Medulla oblongata (tissue), 1 donor: ENCODE measurements around the gene ACOX3.
"Not testable (repeated sequence)": the region's sequence is repeated elsewhere in the genome, so short reads cannot be mapped to it uniquely, and the experiment has no call there.

Experiments
- DNase-seq: peaks from one replicate; pipeline ENCODE4 v3.0.0-alpha.2; 2015; ENCODE audit errors: extremely low spot score

The ACOX3 gene

DNA sequence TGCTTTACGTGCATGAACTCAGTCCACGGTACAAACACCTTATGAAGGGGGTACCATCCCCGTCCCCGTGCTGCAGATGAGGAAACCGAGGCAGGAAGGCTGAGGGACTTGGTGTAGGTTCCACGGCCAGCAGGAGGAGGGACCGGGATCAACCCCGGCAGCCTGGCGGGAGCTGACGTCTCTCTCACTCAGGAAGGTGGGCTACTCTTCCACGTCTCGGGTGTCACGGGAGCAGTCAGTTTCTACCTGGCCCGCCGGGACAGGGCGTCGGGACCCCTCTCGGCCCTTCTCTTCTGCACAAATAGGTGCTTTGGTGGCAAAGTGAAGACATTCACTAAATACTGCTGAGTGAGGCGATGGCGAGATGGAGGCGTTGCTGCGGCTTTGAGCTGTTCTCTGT lies 53.3 kb downstream of the ACOX3 start:
- no peak for DNase-seq

DNA sequence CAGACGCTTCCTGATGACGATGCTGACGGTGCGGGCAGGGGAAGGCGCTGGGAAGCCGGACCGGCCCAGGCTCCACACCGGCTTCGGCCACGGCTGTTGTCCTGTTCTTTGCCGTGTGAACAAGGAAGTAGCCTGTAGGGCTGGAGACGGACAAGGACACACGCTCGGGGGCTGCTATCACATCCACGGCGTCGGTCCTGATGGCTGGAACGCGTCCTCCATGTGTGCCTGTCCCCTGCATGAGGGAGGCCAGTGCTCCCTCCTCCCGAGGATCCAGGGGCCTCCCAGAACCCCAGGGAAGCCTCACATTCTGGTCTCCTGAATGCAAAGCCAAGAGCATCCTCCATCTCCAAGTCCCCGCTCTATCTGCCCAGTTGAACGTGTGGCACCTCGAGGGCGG lies 53.8 kb downstream of the ACOX3 start:
- no peak for DNase-seq

DNA sequence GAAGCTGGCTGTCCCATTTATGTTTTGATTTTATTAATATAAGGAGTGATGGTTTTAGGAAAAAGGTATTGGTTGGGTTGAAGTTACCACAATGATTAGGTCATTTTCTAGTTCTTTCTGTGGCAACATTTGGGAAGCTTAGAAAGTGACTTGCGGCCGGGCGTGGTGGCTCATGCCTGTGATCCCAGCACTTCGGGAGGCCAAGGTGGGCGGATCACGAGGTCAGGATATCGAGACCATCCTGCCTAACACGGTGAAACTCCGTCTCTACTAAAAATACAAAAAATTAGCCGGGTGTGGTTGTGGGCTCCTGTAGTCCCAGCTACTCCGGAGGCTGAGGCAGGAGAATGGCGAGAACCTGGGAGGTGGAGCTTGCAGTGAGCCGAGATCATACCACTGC lies 54.4 kb downstream of the ACOX3 start:
- DNase-seq, result not testable (repeated sequence)

DNA sequence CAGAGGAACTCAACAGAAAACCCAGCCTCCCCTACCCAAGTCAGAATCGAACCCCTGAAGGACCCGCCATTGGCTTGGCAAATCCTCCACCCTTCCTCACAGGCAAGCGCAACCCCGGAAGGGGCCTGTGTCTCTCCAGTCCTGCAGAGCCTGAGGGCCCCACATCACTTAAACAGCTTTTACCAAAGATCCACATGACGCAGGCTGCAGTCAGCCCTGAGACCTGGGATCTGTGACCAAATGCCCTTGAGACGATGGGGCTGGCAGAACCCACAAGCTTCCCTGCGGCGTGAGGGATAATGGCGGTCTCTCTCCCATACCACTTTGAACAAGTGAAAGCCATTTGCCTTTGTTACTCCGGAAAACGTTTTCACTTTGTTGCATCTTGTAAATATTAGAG lies 54.9 kb downstream of the ACOX3 start:
- no peak for DNase-seq

DNA sequence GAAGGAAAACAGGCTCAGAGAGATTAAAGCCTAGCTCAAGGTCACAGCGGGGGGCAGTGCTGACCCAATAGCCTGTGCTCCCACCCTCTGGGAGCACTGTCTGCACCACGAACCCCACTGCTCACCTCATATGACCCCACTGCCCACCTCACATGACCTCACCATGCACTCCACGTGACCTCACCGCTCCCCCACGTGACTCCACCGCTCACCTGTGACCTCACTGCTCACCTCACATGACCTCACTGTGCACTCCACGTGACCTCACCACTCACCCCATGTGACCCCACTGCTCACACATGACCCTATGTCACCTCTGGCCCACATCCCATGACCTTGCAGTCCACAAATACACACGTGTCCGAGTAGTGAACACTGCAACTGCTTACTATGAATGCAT lies 55.4 kb downstream of the ACOX3 start:
- no peak for DNase-seq

DNA sequence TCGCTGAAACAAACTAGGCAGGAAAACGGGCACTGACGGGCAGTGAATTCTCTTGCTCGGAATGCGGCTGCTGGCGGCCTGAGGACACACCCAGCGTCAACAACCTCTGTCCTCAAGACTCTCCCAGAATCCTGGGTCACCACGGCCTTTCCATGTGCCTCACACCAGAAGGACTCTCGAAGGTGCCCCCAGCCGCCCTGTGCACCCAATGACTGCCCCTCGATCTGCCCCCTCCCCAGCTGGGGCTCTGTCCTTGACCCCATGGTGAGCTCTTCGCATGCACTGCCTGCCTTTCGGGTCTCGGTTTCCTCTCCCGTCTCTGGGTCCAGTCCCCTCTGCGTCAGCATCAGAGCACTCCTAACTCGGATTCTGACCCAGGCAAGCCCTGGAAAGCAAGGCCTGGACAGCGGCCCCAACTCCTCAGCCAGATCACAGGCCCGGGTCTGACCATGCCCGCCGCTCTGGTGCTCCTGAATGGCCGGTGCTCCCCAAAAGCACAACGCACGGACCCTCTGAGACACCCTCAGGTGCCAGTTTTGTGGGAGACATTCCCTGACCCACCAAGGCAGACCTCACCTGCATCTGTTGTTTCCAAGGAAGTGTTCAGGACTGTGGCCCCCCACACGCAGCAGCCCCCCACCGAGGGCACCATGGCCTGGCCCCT lies 56.0 kb downstream of the ACOX3 start:
- DNase-seq, result no peak

DNA sequence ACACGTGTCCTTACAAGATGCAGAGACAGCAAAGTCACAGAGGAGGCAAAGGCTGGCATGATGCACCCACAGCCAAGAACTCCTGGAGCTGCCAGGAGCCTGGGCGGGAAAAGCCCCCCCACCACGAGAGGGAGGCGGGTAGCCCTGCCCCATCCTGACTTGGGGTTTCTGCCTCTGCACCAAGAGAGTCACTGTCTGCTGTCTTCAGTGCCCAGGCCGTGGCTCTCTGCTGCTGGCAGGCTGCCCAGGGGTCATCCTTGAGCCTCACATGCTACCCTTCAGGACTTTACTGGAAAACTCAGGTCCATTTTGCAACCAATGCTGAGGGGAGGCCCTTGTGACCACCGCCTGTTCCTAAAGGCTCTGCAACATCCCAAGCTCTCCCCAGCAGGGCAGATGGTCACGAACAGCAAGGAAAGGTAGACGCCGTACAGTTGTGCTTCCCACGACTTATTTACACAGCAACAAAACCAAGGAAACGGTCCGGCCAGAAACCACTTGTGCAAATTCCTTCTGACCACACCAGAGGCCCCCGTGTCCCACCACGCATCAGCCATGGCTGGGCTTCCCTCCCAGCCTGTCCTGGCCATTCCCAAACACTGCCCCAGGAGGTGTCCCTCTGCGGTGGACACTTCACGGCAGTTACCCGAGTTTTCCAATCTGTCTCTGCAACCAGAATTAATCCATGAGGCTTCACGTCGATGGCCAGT lies 56.9 kb downstream of the ACOX3 start:
- DNase-seq, result no peak

DNA sequence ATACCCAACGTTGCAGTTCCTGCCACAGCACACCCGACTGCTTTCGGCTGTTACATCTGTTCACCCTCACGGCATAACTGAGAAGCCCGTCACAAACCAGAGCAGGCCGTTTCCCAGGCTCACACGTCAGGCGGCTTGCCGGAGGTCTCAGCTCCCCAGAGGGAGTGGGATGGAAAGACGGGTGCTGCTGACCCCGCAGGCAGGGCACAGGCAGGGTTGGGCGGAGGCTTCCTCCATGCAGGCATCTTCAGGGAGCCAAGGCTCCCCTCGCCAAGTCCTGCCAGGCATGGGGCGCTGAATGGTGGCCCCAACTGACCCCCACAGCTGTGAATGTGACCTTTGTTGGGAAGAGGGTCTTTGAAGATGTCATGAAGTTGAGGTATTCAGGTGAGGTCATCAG lies 57.5 kb downstream of the ACOX3 start:
- no peak for DNase-seq

DNA sequence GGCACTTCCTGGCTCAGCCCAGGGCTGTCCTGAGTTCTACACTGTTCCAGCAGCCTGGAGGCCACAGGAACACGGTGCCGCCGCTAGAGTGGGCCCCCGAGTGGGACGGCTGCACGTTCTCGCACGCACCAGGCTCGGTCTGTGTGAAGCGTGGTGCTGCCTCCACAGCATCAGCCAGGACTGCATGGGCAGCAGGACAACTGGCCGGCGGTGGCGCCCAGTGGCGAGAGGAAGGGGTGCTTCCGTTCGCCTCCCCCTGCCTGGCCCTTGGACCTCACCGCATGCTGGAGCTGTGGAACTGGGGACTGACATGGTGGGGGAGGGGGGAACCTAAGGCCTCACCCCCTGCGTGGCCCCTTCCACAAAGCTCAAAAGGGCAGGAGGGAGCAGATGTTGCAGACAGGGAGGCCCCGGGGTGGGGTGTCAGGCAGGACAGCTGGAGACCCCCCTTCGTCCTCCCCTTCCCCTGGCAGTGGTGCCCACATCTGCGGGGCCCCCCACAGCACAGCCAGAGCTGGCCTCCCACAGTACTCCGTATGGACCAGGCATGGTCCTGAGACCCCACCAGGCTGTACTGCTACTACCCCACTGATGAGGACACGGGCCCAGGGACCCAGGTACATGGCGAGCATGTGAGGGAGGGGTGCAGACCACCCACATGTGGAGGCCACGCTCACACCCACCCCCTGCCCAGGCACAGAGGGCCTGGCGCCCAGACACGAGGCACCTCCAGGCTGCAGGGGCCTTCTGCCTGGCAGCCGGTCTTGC lies 58.5 kb downstream of the ACOX3 start:
- no peak for DNase-seq

DNA sequence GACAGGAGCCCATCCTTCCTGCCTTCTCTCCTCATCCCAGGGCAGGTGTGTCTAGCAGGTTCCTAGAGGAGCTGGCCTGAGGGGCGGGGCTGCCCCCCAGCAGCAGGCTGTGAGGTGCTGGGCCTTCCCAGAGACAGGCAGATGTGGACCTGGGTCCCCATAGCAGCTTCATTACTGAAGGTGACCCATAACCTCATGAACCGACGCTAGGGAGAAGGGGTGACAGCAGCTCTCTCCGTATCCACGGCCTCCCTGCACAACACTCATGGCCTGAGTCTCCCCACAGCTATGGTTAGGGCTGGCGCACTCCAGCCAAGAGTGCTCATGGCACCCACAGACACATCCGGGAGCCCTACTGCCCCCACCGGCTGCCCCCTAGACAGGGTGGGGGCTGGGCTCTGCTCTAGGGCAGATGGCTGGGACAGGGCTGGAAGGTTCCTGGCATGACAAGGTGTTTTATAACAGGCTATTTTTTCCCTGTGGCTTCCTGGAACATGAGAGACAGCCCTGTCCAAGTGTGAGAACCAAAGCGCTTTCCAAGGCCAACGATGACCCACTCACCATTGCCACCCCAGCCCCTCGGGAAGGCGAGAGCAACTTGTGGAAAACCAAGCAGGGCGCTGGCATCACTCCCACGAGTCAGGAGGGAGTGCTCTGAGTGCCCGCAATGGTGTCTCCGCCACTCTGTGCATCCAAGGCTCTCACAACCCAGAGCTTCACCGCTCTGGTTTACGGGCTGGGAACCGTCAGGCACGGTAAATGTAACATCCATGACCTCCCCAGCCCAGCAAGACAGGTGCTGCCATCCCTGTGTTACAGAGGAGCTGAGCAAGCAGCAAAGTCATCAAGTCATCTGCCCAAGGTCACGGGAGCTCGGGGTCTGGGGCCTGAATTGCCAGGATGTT lies 59.8 kb downstream of the ACOX3 start:
- no peak for DNase-seq

DNA sequence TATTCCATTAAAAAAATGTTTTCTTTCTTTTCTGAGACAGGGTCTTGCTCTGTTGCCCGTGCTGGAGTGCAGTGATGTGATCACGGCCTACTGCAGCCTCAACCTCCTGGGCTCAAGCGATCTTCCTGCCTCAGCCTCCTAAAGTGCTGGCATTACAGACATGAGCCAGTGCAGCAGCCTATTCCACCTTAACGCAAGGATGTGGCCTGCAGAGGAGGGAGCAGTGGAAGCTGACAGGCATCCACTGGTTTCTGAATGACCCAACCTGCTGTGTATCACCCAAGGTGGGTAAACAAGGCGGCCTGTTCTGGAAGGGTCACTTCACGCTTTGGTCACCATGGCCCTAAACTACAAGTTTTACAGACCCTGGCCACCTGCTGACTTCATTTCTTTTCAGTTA lies 60.8 kb downstream of the ACOX3 start:
- DNase-seq, result no peak

DNA sequence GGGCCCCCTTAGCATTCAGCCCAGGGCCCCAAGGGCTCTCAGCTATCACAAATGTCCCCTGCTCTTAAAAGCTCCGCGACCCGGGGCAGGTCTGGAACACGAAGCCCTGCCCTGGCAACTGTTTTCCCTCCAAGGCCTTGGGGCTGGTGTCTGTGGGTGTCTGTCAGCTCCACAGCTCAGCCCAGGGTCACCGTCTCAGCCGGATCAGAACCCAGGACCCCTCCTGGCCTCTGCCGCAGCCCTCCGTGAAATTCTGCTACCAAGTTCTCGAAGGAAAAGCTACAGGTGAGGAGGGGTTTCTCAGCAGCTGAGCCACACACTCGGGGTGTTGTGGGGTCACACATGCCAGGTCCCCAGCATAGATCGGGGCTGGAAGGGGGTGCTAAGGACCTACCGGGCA lies 61.2 kb downstream of the ACOX3 start:
- DNase-seq, result no peak

DNA sequence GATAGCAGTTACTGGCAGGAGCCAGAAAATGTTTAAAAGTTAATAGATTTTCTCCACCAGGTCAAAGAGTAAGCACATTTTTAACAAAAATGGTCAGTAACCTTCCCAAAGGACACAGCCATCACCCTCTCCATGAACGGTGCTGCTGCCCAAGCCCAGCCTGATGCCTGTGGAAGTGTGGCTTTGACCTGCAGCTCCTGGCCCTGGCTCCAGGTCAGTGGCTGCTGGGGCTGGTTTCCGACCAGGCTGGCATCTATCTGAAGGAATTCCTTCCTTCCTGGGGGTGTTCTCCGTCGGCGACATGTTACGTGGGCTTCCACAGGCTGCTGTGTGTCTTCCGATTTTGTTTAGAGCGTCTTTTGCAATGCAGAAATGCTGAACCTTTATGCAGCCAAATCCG lies 61.7 kb downstream of the ACOX3 start:
- no peak for DNase-seq

DNA sequence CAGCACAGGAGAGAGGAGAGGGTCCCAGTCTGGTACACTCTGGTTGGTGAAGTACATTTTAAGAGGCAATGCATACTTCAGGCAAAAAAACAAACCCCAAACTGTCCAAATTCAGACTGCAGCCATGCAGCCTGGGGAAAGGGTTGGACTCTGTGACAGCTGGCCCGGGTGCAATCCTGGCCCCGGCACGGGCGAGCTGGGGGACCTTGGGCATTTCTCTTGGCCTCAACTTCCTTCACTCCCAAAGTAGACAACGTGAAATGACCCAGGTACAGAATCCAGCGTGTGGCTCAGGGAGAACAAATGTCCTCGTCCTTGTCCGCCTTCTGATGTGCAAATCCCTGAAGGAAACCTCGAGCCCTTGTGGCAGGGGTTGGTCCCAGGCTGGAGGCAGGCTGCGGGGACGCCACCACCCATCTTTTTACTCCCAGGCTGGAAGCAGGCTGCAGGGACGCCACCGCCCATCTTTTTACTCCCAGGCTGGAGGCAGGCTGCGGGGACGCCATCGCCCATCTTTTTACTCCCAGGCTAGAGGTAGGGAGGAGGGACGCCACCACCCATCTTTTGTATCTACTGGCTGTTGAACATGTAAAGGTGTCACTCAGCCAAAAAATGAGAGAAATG lies 62.3 kb downstream of the ACOX3 start:
- no peak for DNase-seq

DNA sequence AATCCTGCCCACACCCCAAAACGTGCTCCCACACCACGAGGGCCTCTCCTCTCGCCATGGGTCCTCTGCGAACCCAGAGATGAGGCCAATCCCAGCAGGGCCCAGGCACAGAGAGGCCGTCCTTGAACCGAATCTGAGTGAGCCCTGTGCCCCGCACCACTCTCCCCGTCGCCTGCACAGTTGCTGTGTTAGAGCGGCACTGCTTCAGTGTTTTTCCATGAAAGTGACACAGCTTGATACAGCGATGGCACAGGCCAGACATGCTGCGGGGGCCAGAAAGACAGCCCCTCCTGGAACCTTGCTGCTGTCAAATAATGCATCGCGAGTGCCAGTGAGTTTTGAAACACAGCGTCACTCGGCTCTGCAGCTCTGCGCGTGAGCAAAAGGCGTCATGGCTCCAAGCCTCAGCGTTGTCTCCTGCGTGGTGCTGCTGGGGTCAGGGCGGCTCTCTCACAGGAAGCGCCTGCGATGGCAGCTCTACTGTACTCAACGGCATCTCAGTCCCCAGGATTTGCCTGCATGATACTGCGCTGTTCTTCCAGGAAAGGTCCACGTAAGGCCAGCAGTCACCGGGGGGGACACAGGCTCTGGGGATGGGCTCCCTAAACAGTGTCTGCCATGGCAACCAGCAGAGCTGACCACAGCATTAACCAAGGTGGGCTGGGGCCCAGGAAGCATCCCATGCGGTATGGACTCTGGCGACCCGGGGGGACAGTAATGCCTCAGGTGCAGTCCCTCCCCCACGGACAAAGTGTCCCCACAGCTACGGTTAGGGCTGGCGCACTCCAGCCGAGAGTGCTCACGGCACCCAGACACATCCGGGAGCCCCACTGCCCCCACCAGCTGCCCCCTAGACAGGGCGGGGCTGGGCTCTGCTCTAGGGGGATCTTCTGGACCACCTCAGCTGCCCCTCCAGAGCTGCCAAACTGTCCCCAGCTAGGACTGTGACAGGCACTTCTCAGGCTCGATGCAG lies 63.1 kb downstream of the ACOX3 start:
- DNase-seq, result no peak

DNA sequence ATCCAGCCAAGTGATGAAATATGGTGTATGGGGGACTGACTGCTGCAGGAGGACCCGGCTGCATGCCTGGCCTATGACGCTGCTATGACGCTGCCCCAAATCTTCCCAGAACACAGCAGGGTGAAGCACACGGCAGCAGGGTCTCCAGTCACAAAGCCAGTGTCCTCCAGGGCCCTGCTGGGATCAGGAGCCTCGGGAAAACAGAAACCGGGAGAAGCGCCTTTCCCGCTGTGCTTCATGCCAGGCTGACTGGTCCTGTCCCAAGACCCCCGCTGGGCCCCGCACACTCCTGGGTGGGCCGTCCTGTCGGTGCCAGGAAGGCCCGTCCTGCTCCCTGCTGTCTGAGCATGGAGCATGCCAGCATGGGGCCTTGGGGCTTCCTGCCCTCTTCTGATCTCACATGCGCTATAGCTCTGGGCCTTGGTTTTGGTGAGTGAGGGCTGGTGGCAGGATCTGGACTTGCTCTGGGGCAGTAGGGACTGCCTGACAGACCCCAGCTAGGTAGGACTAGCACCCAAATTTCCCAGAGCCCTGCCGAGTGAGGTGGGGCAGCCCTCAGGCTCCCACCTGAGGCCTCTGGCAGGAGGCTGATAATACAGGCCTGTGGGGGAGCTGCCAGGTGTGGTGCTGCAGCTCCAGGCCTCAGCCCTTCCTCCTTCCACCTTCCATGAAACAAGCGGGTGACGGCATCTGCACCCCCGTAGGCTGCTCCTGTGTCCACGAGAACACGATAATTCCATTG lies 64.0 kb downstream of the ACOX3 start:
- no peak for DNase-seq

DNA sequence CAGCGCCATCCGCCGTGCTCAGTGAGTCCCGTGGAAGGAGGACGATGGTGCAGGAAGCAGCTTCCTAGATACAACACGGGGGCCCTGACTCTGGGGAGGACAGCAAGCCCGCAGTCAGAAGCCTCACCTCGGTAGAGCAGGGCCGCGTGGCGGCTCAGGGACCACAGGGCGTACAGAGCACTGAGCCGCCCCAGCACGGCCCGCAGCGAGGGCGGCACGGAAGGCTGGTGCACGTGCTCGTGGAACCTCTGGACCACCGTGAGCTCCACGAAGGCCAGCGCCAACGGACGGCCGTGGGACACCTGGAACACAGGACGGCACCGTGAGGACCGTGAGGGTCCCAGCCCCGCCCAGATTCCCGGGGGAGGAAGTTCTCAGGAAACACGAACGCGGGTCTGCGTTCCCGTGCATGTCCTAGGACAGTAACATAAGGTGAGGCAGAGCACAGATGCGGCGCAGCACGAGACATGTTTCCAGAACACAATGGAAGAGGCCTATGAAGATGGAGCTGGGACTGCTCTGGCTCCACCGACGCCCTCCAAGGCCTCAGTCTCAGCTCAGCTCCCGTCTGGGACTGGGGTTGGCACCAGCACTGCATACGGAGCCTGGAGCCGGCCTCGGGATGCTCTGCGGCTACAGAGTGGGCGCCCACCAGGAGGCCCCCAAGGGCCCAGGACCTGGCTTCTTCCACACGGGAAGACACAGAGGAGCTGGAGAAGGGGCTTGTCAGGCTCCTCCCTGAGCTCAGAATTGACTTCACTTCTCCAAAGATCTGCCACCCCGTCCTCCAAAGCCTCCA lies 65.5 kb downstream of the ACOX3 start:
- no peak for DNase-seq

DNA sequence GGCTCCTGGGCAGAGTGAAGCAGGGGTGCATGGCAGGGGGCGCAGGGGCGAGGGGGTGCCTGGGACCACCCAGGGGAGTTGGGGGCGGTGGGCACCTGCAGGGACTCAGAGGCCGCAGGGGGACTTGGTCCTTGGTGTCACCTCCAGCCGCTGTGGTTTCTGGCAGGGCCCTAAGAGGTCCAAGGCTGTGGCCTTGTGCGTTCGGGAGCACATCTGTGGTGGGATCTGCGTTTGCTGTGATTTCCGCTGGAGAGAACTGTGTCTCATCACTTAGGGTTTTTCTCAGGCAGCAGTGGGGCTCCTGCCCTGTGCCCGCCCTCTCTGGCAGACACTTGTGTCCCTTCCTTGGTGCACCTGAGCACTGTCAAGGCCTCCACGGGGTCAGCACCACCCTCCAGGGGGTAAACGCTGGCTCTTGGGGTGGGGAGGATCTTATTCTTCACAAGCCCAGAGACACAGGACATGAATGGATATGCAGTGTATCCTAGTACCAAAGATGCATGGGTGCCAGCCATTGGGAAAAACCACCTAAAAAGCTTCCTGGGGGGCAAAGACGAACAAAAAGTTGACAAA lies 66.5 kb downstream of the ACOX3 start:
- no peak for DNase-seq
